Astrocyte (in vitro differentiated cells and primary cell): ENCODE measurements around the gene TNIK.

Experiments
- CTCF ChIP-seq: IDR thresholded peaks from 2 replicates; pipeline ENCODE4 v1.5.1; 2011; ENCODE audit warnings: low read depth, mild to moderate bottlenecking, inconsistent platforms, low read length, moderate library complexity; ENCODE audit not compliant: insufficient read depth
- EZH2 ChIP-seq: IDR thresholded peaks from 2 replicates; pipeline ENCODE4 v1.6.1; 2012; ENCODE audit warnings: mild to moderate bottlenecking, low read length, inconsistent platforms; ENCODE audit not compliant: insufficient read depth

GRCh38 chr3:171088496-171088895 is 371.7 kb downstream of the TNIK start:
- no peak for TF ChIP-seq CTCF
- TF ChIP-seq EZH2: no peak
